Measurements from ENCODE around the gene RPTOR.

GRCh38 chr17:80510132-80510531 lies 34.5 kb upstream of the RPTOR start:
- TF ChIP-seq CTCF (IDR thresholded peaks at IDR 0.05) (no peak), POLR2AphosphoS5 (IDR thresholded peaks at IDR 0.05) (no peak), POLR2A (IDR thresholded peaks at IDR 0.05) (no peak)

All from upper lobe of left lung (tissue), 4 donors.